GM20000 (cell line): ENCODE results near the gene KRTAP5-9.
"Not testable (repeated sequence)": the region's sequence is repeated elsewhere in the genome, so short reads cannot be mapped to it uniquely, and the experiment has no call there.

Experiments
- DNase-seq: peaks from one replicate; pipeline ENCODE4 v3.0.0; 2012; ENCODE audit warnings: low spot score
- CTCF ChIP-seq: IDR thresholded peaks from 2 replicates; pipeline ENCODE4 v1.5.1; 2012; ENCODE audit warnings: mild to moderate bottlenecking, control low read depth; ENCODE audit errors: extremely low read depth, missing control alignments

The KRTAP5-9 gene

GRCh38 chr11:71577469-71578004, 29.3 kb downstream of the KRTAP5-9 start:
- DNase-seq: no peak
- TF ChIP-seq CTCF: no peak

- DNase-seq: not testable (repeated sequence)
These were observed 31.3 kb downstream of the KRTAP5-9 start for GRCh38 chr11:71579513-71579912.

GRCh38 chr11:71580057-71581003, 32.1 kb downstream of the KRTAP5-9 start:
- peak; percentile 66 for DNase-seq
- peak; percentile 79 for TF ChIP-seq CTCF

GRCh38 chr11:71581826-71582225, 33.6 kb downstream of the KRTAP5-9 start:
- no peak for DNase-seq
- TF ChIP-seq CTCF: no peak

GRCh38 chr11:71582309-71582895, 34.2 kb downstream of the KRTAP5-9 start, which contains the start of gene KRTAP5-11:
TSS of gene KRTAP5-11 (minus strand) at chr11:71582875. CDS start at chr11:71582837, 38 bp downstream.
- DNase-seq: no peak
- TF ChIP-seq CTCF: no peak

- peak; percentile 1 for DNase-seq
These were observed 34.7 kb downstream of the KRTAP5-9 start for GRCh38 chr11:71582969-71583368.

- DNase-seq: not testable (repeated sequence)
These were observed 37.5 kb downstream of the KRTAP5-9 start for GRCh38 chr11:71585673-71586072.

GRCh38 chr11:71588314-71588713, 40.1 kb downstream of the KRTAP5-9 start:
- not testable (repeated sequence) for DNase-seq

- peak; percentile 36 for TF ChIP-seq CTCF
- not testable (repeated sequence) for DNase-seq
These were observed 40.8 kb downstream of the KRTAP5-9 start for GRCh38 chr11:71588822-71589545.

- not testable (repeated sequence) for DNase-seq
These were observed 41.3 kb downstream of the KRTAP5-9 start for GRCh38 chr11:71589546-71589920.
